ENCODE measurements around the gene DTNA. TPM values are rescaled to one million over a fixed set of nuclear protein-coding genes. Genes with fewer than 3 reads are reported as not detected.

Gene DTNA
- total RNA-seq, 4 donors from 2014 or later = 110 to 254 (median 204) TPM

GRCh38 chr18:34783501-34783900 lies 73.4 kb downstream of the DTNA start:
- WGBS, 2 donors (ENCODE audit: low coverage in 1 of 2) = 45 to 58% methylated on average over 3 of the region's 3 CpGs
- H3K27ac ChIP-seq = no peak overlapping the region
- no peaks in the 10 kb centered on the region for H3K27me3 ChIP-seq
- H3K4me3 ChIP-seq = no peak overlapping the region
- TF ChIP-seq EP300 (IDR thresholded peaks at IDR 0.05) (no peak), POLR2AphosphoS5 (IDR thresholded peaks at IDR 0.05) (no peak), POLR2A (IDR thresholded peaks at IDR 0.05) (no peak), CTCF (IDR thresholded peaks at IDR 0.05) (no peak)
- H3K9me3 ChIP-seq = no peaks in the 10 kb centered on the region
- H3K36me3 ChIP-seq = no peaks in the 10 kb centered on the region
- peaks cover 0 to 24% (median 0%) of the 10 kb centered on the region in 3 donors for H3K4me1 ChIP-seq
- ATAC-seq = no peak

GRCh38 chr18:34786162-34786741 lies 76.2 kb downstream of the DTNA start:
- H3K27ac ChIP-seq = peak overlapping the region in 1 of 4 donors; percentile 14
- ATAC-seq = no peak
- no peaks in the 10 kb centered on the region for H3K36me3 ChIP-seq
- no peaks in the 10 kb centered on the region for H3K9me3 ChIP-seq
- H3K27me3 ChIP-seq = no peaks in the 10 kb centered on the region
- 65 to 68% methylated on average over 5 to 6 of the region's 6 CpGs for WGBS, 2 donors (ENCODE audit: low coverage in 1 of 2)
- H3K4me1 ChIP-seq = peaks cover 0 to 24% (median 0%) of the 10 kb centered on the region in 3 donors
- TF ChIP-seq CTCF (IDR thresholded peaks at IDR 0.05) (no peak), POLR2AphosphoS5 (IDR thresholded peaks at IDR 0.05) (no peak), POLR2A (IDR thresholded peaks at IDR 0.05) (no peak), EP300 (IDR thresholded peaks at IDR 0.05) (no peak)
- H3K4me3 ChIP-seq = no peak overlapping the region

GRCh38 chr18:34787931-34788532 lies 77.9 kb downstream of the DTNA start:
- Histone ChIP-seq H3K4me3 (no peak overlapping the region), H3K9me3 (no peaks in the 10 kb centered on the region), H3K27ac (no peak overlapping the region), H3K36me3 (no peaks in the 10 kb centered on the region), H3K4me1 (peaks cover 0 to 20% (median 0%) of the 10 kb centered on the region in 3 donors), H3K27me3 (no peaks in the 10 kb centered on the region)
- TF ChIP-seq CTCF (IDR thresholded peaks at IDR 0.05) (peak; percentile 76 to 81 (median 78)), POLR2AphosphoS5 (IDR thresholded peaks at IDR 0.05) (no peak)
- peak; percentile 50 for ATAC-seq
- 8 to 9% methylated on average over 7 of the region's 7 CpGs for WGBS, 2 donors (ENCODE audit: low coverage in 1 of 2)

GRCh38 chr18:34789768-34790344 lies 79.8 kb downstream of the DTNA start:
- H3K36me3 ChIP-seq = no peaks in the 10 kb centered on the region
- no peak overlapping the region for H3K4me3 ChIP-seq
- H3K9me3 ChIP-seq = no peaks in the 10 kb centered on the region
- H3K27me3 ChIP-seq = no peaks in the 10 kb centered on the region
- peaks cover 0 to 17% (median 0%) of the 10 kb centered on the region in 3 donors for H3K4me1 ChIP-seq
- no peak for ATAC-seq
- 54 to 61% methylated on average over 1 to 2 of the region's 2 CpGs for WGBS, 2 donors (ENCODE audit: low coverage in 1 of 2)
- no peak overlapping the region for H3K27ac ChIP-seq
- TF ChIP-seq CTCF (IDR thresholded peaks at IDR 0.05) = no peak
- no peak for TF ChIP-seq EP300 (IDR thresholded peaks at IDR 0.05)
- TF ChIP-seq POLR2AphosphoS5 (IDR thresholded peaks at IDR 0.05) = no peak
- no peak for TF ChIP-seq POLR2A (IDR thresholded peaks at IDR 0.05)

- Histone ChIP-seq H3K27me3 (no peaks in the 10 kb centered on the region), H3K27ac (peak overlapping the region in 3 of 4 donors; percentile 12 to 43 (median 25)), H3K4me1 (peaks cover 0 to 19% (median 8%) of the 10 kb centered on the region in 3 donors), H3K9me3 (no peaks in the 10 kb centered on the region), H3K4me3 (no peak overlapping the region), H3K36me3 (no peaks in the 10 kb centered on the region)
- no peak for ATAC-seq
- 73 to 83% methylated on average over 3 of the region's 3 CpGs for WGBS, 2 donors (ENCODE audit: low coverage in 1 of 2)
- no peak for TF ChIP-seq POLR2AphosphoS5 (IDR thresholded peaks at IDR 0.05)
- no peak for TF ChIP-seq EP300 (IDR thresholded peaks at IDR 0.05)
- TF ChIP-seq CTCF (IDR thresholded peaks at IDR 0.05) = no peak
- no peak for TF ChIP-seq POLR2A (IDR thresholded peaks at IDR 0.05)
Observed at GRCh38 chr18:34794348-34794747, 84.2 kb downstream of the DTNA start.

Measured in gastroesophageal sphincter (tissue), 4 donors.